ENCODE measurements around the gene TMEM94.
"Not testable (repeated sequence)": the region's sequence is repeated elsewhere in the genome, so short reads cannot be mapped to it uniquely, and the experiment has no call there.

The TMEM94 gene

DNA sequence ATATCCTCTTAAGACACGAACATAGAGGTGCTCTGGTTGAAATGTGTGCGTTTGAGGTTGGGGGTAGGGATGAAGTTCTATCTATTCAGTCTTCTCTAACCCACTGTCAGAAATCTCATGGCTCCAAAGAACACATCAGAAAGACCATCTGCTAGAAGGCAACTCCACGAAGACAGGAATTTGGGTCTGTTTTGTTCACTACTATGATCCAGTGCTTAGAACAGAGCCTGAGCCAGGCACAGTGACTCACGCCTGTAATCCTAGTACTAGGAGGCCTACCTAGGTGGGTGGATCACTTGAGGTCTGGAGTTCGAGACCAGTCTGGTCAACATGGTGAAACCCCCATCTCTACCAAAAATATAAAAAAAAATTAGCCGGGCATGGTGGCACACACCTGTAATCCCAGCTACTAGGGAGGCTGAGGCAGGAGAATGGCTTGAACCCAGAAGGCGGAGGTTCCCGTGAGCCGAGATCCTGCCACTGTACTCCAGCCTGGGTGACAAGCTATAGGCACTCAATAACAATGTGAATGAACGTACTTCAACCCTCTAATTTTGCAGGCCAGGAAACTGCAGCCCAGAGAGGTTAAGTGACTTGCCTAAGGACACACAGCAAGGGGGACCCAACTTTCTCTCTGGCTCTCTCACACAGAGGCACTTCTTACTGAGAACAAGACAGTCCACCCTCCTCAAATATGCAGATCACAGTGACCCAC lies 56.6 kb downstream of the TMEM94 start:
- no peak for FAIRE-seq

DNA sequence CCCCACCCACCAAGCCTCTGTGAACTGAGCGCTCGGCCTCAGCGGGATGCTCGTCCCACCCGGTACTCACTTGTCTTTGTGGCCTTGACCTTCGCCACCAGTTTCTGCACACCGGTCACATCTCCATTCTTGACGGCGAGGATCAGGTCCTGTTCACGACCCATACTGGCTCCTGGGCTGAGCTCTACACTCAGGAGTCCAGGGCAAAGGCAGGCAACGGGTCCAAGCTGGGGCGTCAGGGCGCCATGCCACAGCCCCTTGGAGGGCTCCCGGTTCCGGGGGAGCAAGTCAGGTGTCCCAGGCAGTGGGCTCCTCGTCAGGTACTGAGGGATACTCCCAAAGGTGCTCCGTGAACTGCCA lies 57.2 kb downstream of the TMEM94 start:
- FAIRE-seq: no peak

- FAIRE-seq: no peak
Measured at GRCh38 chr17:75514299-75514918, 58.0 kb downstream of the TMEM94 start.

DNA sequence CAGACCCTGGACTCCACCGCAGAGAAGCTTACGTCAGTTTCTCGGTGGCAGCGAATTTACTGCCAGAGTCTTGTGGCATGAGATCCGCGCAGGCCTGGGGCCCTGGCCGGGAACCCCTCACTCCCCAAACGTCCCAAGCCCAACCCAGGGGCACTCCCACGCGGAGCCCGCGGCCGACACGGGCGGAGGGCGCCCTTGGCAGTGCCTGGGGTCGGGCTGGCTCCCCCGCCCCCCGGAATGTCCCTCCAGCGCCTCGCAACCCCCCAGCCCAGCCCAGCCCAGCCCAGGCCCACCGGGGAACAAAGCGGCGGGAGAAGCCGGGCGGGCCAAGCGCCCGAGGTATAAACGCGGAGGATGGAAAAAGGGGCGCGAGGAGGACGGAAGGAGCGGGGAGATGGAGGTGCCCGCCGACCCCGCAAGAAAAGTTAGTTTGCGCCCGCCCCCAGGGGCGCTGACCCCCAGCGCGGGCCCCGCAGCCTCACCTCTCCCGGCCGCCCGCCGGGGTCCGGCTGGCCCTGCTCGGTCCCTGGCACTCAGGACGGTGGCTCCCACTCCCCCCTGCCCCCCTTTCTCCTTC lies 58.6 kb downstream of the TMEM94 start:
- FAIRE-seq: no peak

- FAIRE-seq: no peak
Measured at GRCh38 chr17:75515496-75516254, 59.2 kb downstream of the TMEM94 start, which contains the start of gene CASKIN2. Gene CASKIN2 (minus strand): TSS chr17:75515537. CDS start chr17:75513804, 1,733 bp downstream.

- no peak for FAIRE-seq
Measured at GRCh38 chr17:75516255-75516618, 59.8 kb downstream of the TMEM94 start, which contains the start of gene TSEN54. Gene TSEN54 (plus strand): TSS chr17:75516528. CDS start chr17:75516561, 33 bp downstream.

- no peak for FAIRE-seq
Measured at GRCh38 chr17:75516619-75517296, 60.3 kb downstream of the TMEM94 start.

DNA sequence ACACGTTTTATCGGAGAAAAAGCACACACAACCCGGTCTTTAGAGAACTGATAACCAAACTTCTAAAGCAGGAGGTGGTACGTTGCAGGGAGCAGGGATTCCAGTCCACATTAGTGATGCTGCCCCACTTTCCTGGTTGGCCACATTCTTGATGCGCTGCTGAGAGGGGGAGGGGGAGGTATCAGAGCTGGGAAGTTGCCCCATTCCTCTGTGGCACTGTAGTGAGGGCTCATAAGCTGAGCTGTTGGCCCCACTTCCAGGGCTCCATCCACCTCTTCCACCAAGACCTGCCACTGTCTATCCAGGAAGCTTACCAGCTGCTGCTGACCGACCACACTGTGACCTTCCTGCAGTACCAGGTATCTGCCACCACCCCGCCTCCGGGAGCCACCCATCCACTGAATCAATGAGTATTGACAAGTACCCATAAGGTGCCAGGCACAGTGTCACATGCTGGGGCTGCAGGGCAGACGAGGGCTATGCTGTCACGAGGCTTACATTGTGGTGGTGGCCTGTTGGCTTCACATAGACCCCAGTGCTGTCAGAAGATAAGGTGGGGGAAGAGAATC lies 60.9 kb downstream of the TMEM94 start:
- no peak for FAIRE-seq

- FAIRE-seq: no peak
Measured at GRCh38 chr17:75518201-75518600, 61.8 kb downstream of the TMEM94 start.

GRCh38 chr17:75518983-75519537 lies 62.6 kb downstream of the TMEM94 start:
- FAIRE-seq: no peak

GRCh38 chr17:75520413-75520812 lies 64.0 kb downstream of the TMEM94 start:
- not testable (repeated sequence) for FAIRE-seq

GRCh38 chr17:75521290-75521689 lies 64.9 kb downstream of the TMEM94 start:
- no peak for FAIRE-seq

DNA sequence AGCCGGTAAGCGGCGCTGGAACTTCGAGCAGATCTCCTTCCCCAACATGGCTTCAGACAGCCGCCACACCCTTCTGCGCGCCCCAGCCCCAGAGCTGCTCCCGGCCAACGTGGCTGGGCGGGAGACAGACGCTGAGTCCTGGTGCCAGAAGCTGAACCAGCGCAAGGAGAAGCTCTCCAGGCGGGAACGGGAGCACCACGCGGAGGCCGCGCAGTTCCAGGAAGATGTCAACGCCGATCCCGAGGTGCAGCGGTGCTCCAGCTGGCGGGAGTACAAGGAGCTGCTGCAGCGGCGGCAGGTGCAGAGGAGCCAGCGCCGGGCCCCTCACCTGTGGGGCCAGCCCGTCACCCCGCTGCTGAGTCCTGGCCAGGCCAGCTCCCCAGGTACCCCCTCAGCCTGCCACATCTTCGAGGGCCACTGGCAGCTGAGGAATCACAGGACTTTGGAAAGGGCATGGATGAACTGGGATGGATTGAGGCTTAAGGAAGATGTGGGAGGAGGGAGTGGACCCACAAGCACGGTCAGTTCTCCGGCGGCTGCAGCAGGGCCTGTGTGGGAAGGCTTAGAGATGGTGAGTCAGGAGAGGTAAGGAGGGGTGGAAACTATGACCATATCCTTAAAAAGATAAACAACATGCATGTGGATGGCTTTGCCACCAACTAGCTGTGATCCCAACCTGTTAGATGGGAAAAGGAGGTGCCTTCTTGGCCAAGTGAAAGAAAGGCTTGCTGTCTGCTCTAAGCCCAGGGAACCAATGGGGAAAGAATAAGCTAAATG lies 65.7 kb downstream of the TMEM94 start:
- no peak for FAIRE-seq

DNA sequence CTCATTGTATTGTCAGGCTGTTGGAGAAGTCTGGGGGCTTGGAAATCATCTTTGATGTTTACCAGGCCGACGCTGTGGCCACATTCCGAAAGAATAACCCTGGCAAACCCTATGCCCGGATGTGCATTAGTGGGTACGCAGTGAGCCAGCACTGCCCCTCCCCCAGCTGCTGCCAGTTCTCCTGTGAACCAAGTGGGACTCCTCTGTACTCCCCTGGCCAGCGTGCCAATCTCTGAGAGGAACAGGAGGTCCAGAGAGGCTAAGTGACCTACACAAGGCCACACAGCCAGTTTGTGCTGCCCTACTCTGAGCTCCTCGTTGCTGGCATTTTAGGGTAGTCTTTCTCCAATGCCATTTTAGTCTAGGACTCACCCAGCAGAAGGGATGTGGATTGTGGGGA lies 67.2 kb downstream of the TMEM94 start:
- no peak for FAIRE-seq

GRCh38 chr17:75524269-75524969 lies 68.0 kb downstream of the TMEM94 start:
- no peak for FAIRE-seq

DNA sequence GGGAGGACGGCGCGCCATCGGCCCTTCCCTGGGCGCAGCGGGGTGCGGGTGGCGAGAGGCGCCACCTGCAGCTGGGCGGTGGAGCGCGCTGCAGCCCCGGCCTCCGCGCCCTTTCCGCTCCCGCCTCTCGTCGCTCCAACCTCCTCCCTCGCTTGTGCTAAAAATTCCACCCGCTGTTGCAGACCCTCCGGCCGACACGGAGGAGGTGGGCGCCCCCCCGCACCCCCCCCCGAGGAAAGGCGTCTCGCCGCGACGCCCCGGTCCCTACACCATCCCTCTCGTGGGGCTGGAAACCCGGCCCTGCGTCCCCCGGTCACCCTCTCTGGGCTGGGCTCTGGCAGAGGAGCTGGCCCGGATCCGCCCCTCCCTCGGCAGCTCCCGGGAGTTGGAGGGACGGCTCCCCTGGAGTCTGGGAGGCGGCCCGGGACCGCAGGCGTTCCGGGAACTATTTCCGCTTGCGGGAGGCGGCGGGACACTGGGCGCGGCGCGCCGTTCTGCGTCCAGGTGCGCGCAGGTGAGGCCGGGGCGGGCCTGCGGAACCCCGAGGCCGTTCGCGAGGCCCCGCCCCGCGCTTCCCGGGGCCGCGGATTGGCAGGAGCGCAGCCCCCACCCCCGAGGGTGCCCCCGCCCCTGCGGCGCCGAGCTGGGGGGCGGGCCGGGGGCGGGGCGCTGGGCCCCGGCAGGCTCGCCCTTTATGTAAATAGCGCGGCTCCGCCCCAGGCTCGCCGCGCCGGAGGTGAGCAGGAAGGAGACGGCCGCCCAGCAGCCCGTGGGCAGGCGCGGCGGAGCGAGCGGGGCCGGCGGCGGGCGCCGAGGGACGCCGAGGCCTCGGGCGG lies 68.8 kb downstream of the TMEM94 start, which contains the start of gene LLGL2:
Gene LLGL2, plus strand, starts transcription at position 728 of the 836 bp plus-strand sequence. CDS start 17,730 bp downstream, outside the sequence.
- FAIRE-seq: no peak

DNA sequence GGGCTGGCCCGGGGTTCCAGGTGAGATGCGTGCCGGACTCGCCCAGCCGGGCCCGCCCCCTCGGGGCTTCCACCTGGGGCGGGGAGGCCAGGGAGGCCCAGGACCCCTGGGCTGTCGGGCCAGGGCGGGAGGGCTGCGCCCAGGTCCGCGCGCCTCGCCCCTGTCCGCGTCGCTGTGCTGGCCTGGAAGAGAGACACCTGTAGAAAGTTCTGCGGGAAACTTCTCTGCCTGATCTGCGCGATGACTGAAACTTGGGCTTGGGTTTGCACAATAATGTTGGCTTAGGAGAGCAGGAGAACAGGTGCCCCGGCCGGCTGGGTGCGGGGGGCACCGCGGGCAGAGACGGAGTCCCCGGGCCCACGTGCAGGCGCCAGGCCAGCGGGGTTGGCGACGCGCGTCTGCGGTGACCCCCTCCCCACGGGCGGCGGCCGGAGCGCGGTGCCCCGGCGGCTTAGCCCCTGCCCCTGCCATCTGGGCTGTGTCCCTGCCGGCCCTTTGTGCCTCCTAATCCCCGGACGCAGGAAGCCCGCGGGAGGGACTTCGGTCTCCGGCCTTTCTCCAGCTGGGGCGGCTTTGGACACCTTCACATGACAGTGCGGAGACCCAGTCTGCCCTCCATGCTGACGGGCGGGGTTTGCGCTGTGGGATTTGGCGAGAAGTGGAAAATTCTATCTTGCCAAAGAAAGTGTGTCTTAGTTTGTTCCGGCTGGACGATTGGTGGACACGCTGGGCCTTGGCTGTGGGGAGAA lies 69.5 kb downstream of the TMEM94 start:
- no peak for FAIRE-seq

- FAIRE-seq: no peak
Measured at GRCh38 chr17:75526555-75527270, 70.3 kb downstream of the TMEM94 start.

Data from colon (tissue), 2 donors.